GM21786 (cell line): ENCODE data around the gene MPPED1.

ENCODE experiments used
- ATAC-seq: cut with Tn5 transposase; IDR thresholded peaks from one replicate; pipeline ENCODE4 v1.9.1; 2021; ENCODE audit not compliant: unreplicated experiment

Gene MPPED1

GRCh38 chr22:43411869-43412807 is at the start of gene MPPED1:
Gene MPPED1, plus strand, starts transcription at chr22:43412014. Its CDS starts 12,972 bp downstream, at chr22:43424986.
- ATAC-seq: no peak

GRCh38 chr22:43363315-43364168 is 48.3 kb upstream of the MPPED1 start:
- ATAC-seq: no peak

GRCh38 chr22:43364169-43364435 is 47.7 kb upstream of the MPPED1 start:
- ATAC-seq: no peak

GRCh38 chr22:43365715-43366440 is 45.9 kb upstream of the MPPED1 start:
- no peak for ATAC-seq

GRCh38 chr22:43370036-43370435 is 41.8 kb upstream of the MPPED1 start:
- no peak for ATAC-seq

GRCh38 chr22:43375951-43376455 is 35.8 kb upstream of the MPPED1 start:
- ATAC-seq: no peak

GRCh38 chr22:43376765-43377547 is 34.9 kb upstream of the MPPED1 start:
- ATAC-seq: no peak

- no peak for ATAC-seq
Observed at GRCh38 chr22:43377548-43377895, 34.3 kb upstream of the MPPED1 start.

GRCh38 chr22:43377896-43378704 is 33.7 kb upstream of the MPPED1 start:
- no peak for ATAC-seq

- no peak for ATAC-seq
Observed at GRCh38 chr22:43381693-43382092, 30.1 kb upstream of the MPPED1 start.

- ATAC-seq: no peak
Observed at GRCh38 chr22:43384863-43385262, 27.0 kb upstream of the MPPED1 start.

- no peak for ATAC-seq
Observed at GRCh38 chr22:43385770-43386641, 25.8 kb upstream of the MPPED1 start.

- ATAC-seq: no peak
Observed at GRCh38 chr22:43387815-43388214, 24.0 kb upstream of the MPPED1 start.

- ATAC-seq: no peak
Observed at GRCh38 chr22:43388420-43388851, 23.4 kb upstream of the MPPED1 start.

- ATAC-seq: no peak
Observed at GRCh38 chr22:43389227-43389836, 22.5 kb upstream of the MPPED1 start.

GRCh38 chr22:43390166-43390565 is 21.6 kb upstream of the MPPED1 start:
- no peak for ATAC-seq

GRCh38 chr22:43390872-43391271 is 20.9 kb upstream of the MPPED1 start:
- no peak for ATAC-seq

GRCh38 chr22:43391306-43391705 is 20.5 kb upstream of the MPPED1 start:
- ATAC-seq: no peak
